GM12864 (cell line): ENCODE data around the gene HSCB.
"Not testable (repeated sequence)": the region's sequence is repeated elsewhere in the genome, so short reads cannot be mapped to it uniquely, and the experiment has no call there.

Experiments used
- DNase-seq: peaks from one replicate; pipeline ENCODE4 v3.0.0-alpha.2; 2011; ENCODE audit warnings: low read depth
- H3K4me3 ChIP-seq: 2 replicates; pipeline ENCODE4 v1.5.1; 2011; ENCODE audit warnings: mild to moderate bottlenecking, low read depth, low read length, control low read depth
- TF ChIP-seq, protein P1 (sequence below): IDR thresholded peaks from 2 replicates; pipeline ENCODE4 v1.5.1; 2011; ENCODE audit warnings: low read depth, mild to moderate bottlenecking, moderate library complexity, low read length, control low read depth, inconsistent platforms; ENCODE audit errors: missing control alignments

The HSCB gene

DNA sequence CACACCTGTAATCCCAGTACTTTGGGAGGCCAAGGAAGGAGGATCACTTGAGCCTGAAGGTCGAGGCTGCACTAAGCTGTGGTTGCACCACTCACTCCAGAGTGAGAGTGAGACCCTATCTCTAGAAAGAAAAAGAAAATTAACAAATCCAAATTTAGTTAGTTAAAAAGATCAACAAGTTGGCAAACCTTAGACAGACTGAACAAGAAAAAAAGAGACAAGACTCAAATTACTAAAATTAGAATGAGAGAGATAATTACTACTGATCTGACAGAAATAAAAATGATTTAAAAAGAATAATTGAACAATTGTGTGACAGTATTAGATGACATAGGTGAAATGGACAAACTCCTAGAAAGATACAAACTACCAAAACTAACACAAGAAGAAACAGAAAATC lies 13.8 kb upstream of the HSCB start:
- TF ChIP-seq, protein P1, sequence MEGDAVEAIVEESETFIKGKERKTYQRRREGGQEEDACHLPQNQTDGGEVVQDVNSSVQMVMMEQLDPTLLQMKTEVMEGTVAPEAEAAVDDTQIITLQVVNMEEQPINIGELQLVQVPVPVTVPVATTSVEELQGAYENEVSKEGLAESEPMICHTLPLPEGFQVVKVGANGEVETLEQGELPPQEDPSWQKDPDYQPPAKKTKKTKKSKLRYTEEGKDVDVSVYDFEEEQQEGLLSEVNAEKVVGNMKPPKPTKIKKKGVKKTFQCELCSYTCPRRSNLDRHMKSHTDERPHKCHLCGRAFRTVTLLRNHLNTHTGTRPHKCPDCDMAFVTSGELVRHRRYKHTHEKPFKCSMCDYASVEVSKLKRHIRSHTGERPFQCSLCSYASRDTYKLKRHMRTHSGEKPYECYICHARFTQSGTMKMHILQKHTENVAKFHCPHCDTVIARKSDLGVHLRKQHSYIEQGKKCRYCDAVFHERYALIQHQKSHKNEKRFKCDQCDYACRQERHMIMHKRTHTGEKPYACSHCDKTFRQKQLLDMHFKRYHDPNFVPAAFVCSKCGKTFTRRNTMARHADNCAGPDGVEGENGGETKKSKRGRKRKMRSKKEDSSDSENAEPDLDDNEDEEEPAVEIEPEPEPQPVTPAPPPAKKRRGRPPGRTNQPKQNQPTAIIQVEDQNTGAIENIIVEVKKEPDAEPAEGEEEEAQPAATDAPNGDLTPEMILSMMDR: no peak
- no peak for DNase-seq
- H3K4me3 ChIP-seq: no peak overlapping the region

DNA sequence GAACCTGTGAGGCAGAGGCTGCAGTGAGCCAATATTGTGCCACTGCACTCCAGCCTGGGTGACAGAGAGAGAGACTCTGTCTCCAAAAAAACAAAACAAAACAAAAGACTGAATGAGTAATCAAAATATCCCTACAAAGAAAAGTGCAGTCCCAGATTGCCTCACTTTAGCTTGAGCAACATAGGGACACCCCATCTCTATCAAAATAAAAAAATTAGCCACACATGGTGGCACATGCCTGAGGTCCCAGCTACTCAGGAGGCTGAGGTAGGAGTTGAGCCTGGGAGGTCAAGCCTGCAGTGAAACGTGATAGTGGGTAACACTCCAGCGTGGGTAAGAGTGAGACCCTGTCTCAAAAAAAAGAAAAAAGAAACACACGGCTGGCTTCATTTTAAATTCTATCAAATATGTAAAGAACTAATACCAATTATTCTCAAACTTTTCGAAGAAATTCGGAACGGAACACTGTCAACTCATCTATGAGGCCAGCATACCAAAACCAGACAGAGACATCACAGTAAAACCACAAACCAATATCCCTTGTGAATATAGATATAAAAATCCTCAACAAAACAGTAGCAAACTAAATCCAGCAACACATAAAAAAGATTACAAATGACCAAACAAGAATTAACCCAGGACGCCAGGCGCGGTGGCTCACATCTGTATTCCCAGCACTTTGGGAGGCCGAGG lies 13.1 kb upstream of the HSCB start:
- TF ChIP-seq, protein P1: no peak
- no peak overlapping the region for H3K4me3 ChIP-seq
- DNase-seq: no peak

DNA sequence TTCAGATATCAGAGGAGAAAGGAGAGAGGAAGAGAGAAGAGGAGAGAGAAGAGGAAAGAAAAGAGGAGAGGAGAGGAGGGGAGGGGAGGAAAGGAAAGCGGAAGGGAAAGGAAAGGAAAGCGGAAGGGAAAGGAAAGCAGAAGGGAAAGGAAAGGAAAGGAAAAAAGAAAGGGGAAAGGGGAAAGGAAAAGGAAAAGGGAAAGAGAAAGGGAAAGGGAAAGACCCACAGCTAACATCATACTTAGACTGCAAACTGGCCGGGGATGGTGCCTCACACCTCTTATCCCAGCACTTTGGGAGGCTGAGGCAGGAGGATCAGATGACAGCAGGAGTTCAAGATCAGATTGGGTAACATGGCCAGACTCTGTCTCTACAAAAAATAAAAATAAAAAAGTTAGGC lies 11.7 kb upstream of the HSCB start:
- DNase-seq: no peak
- H3K4me3 ChIP-seq: no peak overlapping the region
- TF ChIP-seq, protein P1: no peak

DNA sequence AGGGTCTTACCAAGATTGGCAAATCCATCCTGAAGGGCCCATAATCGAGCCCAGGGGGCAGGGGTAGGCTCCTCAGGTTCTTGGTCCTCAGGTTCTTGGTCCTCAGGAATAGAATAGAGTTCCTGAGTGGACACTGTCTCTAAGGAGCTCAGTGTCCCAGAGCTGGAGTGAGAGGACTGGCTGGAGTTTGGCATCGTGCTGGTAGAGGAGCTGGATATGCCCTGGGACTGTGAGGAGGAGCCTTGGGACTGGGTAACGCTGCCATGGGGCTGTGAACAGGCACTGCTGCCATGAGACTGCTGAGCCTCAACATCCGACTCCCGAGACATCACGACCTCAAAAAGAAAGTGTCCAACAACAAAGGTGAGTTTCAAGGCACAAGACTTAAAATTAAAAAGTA lies 7.4 kb upstream of the HSCB start:
- H3K4me3 ChIP-seq: no peak overlapping the region
- DNase-seq: no peak
- TF ChIP-seq, protein P1: no peak

DNA sequence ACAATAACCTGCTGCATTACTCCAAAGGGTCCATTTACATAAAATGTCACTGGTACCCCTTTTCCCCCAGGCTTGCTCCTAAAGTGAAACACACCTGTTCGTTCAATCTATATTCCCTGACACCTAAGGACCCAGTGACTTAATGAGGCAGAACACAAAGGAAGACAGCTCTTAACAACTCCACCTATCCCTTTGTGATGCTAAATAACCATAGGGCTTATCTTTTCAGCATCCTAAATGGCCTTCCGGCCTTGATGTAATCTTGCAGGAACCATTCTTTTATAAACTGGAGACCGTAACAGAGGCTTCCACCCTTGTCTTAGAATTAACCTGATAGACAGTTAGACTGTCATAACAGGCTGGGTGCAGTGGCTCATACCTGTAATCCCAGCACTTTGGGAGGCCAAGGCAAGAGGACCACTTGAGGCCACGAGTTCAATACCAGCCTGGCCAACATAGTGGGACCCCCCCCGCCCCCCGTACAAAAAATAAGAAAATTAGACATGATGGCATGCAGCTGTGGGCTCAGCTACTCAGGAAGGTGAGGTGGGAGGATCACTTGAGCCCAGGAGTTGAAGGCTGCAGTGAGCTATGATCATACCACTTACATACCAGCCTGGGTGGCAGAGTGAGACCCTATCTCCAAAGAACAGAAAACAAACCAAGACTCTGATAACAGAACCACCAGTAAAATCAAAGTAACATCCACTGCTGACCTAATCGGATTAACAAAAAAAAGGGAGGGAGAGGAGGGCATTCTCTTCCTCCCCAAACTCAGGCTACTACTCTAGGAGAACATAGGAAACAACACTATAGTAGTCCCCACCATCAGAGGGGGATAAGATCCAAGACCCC lies 5.3 kb upstream of the HSCB start:
- TF ChIP-seq, protein P1: no peak
- no peak overlapping the region for H3K4me3 ChIP-seq
- no peak for DNase-seq

DNA sequence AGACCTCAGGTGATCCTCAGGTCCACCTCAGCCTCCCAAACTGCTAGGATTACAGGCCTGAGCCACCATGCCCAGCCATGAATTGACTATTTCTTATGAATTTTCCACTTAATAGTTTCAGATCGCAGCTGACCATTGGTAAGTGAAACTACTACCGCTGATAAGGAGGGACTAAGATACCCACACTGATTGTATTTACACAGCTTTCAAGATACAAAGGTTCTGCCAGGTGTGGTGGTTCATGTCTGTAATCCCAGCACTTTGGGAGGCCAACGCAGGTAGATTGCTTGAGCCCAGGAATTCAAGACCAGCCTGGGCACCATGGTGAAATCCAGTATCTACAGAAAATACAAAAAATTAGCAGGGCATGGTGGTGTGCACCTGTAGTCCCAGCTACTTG lies 4.1 kb upstream of the HSCB start:
- DNase-seq: no peak
- TF ChIP-seq, protein P1: no peak
- no peak overlapping the region for H3K4me3 ChIP-seq

DNA sequence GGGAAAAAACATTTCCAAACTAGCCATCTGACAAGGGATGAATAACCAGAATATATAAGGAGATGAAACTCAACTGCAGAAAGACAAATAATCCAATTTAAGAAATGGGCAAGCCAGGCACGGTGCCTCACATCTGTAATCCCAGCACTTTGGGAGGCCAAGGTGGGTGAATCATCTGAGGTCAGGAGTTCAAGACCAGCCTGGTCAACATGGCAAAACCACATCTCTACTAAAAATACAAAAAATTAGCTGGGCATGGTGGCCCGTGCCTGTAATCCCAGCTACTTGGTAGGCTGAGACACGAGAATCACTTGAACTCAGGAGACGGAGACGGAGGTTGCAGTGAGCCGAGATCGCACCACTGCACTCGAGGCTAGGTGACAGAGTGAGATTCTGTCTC lies 3.0 kb upstream of the HSCB start:
- H3K4me3 ChIP-seq, DNase-seq: not testable (repeated sequence)
